Upper lobe of left lung (tissue), 6 donors: ENCODE results near the gene MMAB. TPM values are rescaled to one million over a fixed set of nuclear protein-coding genes. Genes with fewer than 3 reads are reported as not detected.

Experiments
- ATAC-seq, 2 donors: fragments of 200-7000 bp; cut with Tn5 transposase; one replicate each; pipeline ENCODE4 v1.9.1; 2022; ENCODE audit warnings: mild to moderate bottlenecking in 2 of 2, moderate library complexity in 2 of 2; ENCODE audit not compliant: low FRiP score in 2 of 2
- DNase-seq, 2 donors: peaks; one replicate each; pipeline ENCODE4 v3.0.0-alpha.2; 2019 to 2020
- H3K27ac ChIP-seq, 4 donors: fragments of 200-600 bp; sonication (generic); one replicate each; pipeline ENCODE4 v1.5.1; 2016 to 2019
- H3K27me3 ChIP-seq, 4 donors: fragments of 200-600 bp; sonication (generic); one replicate each; pipeline ENCODE4 v1.5.1; 2017 to 2019
- H3K36me3 ChIP-seq, 4 donors: fragments of 200-600 bp; sonication (generic); one replicate each; pipeline ENCODE4 v1.5.1; 2016 to 2019
- H3K4me1 ChIP-seq, 4 donors: fragments of 200-600 bp; sonication (generic); one replicate each; pipeline ENCODE4 v1.5.1; 2018 to 2019
- H3K4me3 ChIP-seq, 4 donors: fragments of 200-600 bp; sonication (generic); one replicate each; pipeline ENCODE4 v1.5.1; 2017 to 2019; ENCODE audit warnings: mild to moderate bottlenecking in 2 of 4, moderate library complexity in 1 of 4
- H3K9me3 ChIP-seq, 4 donors: fragments of 200-600 bp; sonication (generic); one replicate each; pipeline ENCODE4 v1.5.1; 2018 to 2019
- CTCF ChIP-seq, 6 experiments: fragments of 450-650 bp in 4 of 6; fragments of 200-600 bp in 2 of 6; sonication (generic) in 2 of 6; IDR thresholded peaks; one replicate each; pipeline ENCODE4 v1.5.1; 2016 to 2019; ENCODE audit warnings: antibody characterized with exemption in 6 of 6
- EP300 ChIP-seq, 4 donors: sonication (generic); formaldehyde crosslinking; IDR thresholded peaks; one replicate each; pipeline ENCODE4 v1.5.1; 2017; ENCODE audit warnings: antibody characterized with exemption in 4 of 4, control low read depth in 2 of 4
- POLR2A ChIP-seq, 4 donors: fragments of 450-650 bp; IDR thresholded peaks; one replicate each; pipeline ENCODE4 v1.5.1; 2016 to 2017; ENCODE audit warnings: antibody characterized with exemption in 4 of 4, mild to moderate bottlenecking in 2 of 4
- POLR2AphosphoS5 ChIP-seq, 2 donors: sonication (generic); formaldehyde crosslinking; IDR thresholded peaks; one replicate each; pipeline ENCODE4 v1.5.1; 2017; ENCODE audit warnings: antibody characterized with exemption in 2 of 2
- WGBS, 2 donors: methylation state at CpG; one replicate each; pipeline ENCODE4 v1.1.5; 2017 to 2018; 5-methylcytosine and 5-hydroxymethylcytosine counted together
- total RNA-seq, 6 donors: library from RNA; depleted of rRNA in 4 of 6; stranded (reverse); fragments of >200 nt in 4 of 6; gene quantifications; one replicate each; pipeline versions ENCODE4 v1.1.0 to v1.2.1, GENCODE V29; 2016 to 2021
- donor health status: DM: no; HTN: no; CAD: no; lungs with moderate emphysema.
- donor health status: DM: no; HTN: yes; CAD: no; lungs with severe emphysema.

MMAB gene
- total RNA-seq, 6 donors from 2014 or later: 14.9 to 68.8 (median 39.2) TPM

- peaks cover 0 to 6% (median 3%) of the 10 kb centered on the region in 4 donors for H3K4me1 ChIP-seq
- H3K4me3 ChIP-seq: no peak overlapping the region
- 66 to 80% methylated on average over 8 of the region's 8 CpGs for WGBS, 2 donors
- H3K9me3 ChIP-seq: no peaks in the 10 kb centered on the region
- no peak for DNase-seq
- no peaks in the 10 kb centered on the region for H3K27me3 ChIP-seq
- ATAC-seq: no peak
- H3K27ac ChIP-seq: no peak overlapping the region
- no peak for TF ChIP-seq EP300 (IDR thresholded peaks at IDR 0.05)
- H3K36me3 ChIP-seq: peaks cover 42 to 99% (median 84%) of the 10 kb centered on the region in 4 donors
Measured at GRCh38 chr12:109513051-109513450, 60.3 kb downstream of the MMAB start.

GRCh38 chr12:109512608-109513007 is 60.7 kb downstream of the MMAB start:
- Histone ChIP-seq H3K27me3 (no peaks in the 10 kb centered on the region), H3K9me3 (no peaks in the 10 kb centered on the region), H3K4me3 (no peak overlapping the region), H3K36me3 (peaks cover 37 to 99% (median 84%) of the 10 kb centered on the region in 4 donors), H3K4me1 (peaks cover 0 to 6% (median 3%) of the 10 kb centered on the region in 4 donors), H3K27ac (no peak overlapping the region)
- TF ChIP-seq CTCF (IDR thresholded peaks at IDR 0.05): no peak
- no peak for TF ChIP-seq EP300 (IDR thresholded peaks at IDR 0.05)
- TF ChIP-seq POLR2A (IDR thresholded peaks at IDR 0.05): no peak
- no peak for TF ChIP-seq POLR2AphosphoS5 (IDR thresholded peaks at IDR 0.05)
- WGBS, 2 donors: 71 to 73% methylated on average over 1 of the region's 1 CpG
- DNase-seq (no peak), ATAC-seq (no peak)

GRCh38 chr12:109510196-109510595 is 63.1 kb downstream of the MMAB start:
- peaks cover 0 to 6% (median 3%) of the 10 kb centered on the region in 4 donors for H3K4me1 ChIP-seq

GRCh38 chr12:109504068-109504467 is 69.2 kb downstream of the MMAB start:
- WGBS, 2 donors: 50 to 70% methylated on average over 1 of the region's 1 CpG
- H3K36me3 ChIP-seq: peaks cover 65 to 100% (median 94%) of the 10 kb centered on the region in 4 donors
- DNase-seq (no peak), ATAC-seq (no peak)
- H3K4me3 ChIP-seq: no peak overlapping the region
- no peak overlapping the region for H3K27ac ChIP-seq
- TF ChIP-seq EP300 (IDR thresholded peaks at IDR 0.05): no peak
- TF ChIP-seq CTCF (IDR thresholded peaks at IDR 0.05): no peak
- no peak for TF ChIP-seq POLR2AphosphoS5 (IDR thresholded peaks at IDR 0.05)
- no peak for TF ChIP-seq POLR2A (IDR thresholded peaks at IDR 0.05)
- no peaks in the 10 kb centered on the region for H3K9me3 ChIP-seq
- no peaks in the 10 kb centered on the region for H3K27me3 ChIP-seq
- H3K4me1 ChIP-seq: no peaks in the 10 kb centered on the region

More at GRCh38 chr12:109510196-109510595, 63.1 kb downstream of the MMAB start:
- TF ChIP-seq POLR2A (IDR thresholded peaks at IDR 0.05): no peak
- Histone ChIP-seq H3K27ac (no peak overlapping the region), H3K9me3 (no peaks in the 10 kb centered on the region), H3K27me3 (no peaks in the 10 kb centered on the region), H3K4me3 (no peak overlapping the region), H3K36me3 (peaks cover 39 to 99% (median 91%) of the 10 kb centered on the region in 4 donors)
- DNase-seq: peak in 1 of 2 donors; percentile 62
- WGBS, 2 donors: 89 to 93% methylated on average over 15 of the region's 15 CpGs
- ATAC-seq: no peak

Other genes with a start within 250 kb of the MMAB start
- gene MYO1H, start 225.6 kb downstream of the MMAB start, total RNA-seq: under 1 TPM in 3 of 6 donors, not detected in 3; 0.17 to 0.51 (median 0.46) TPM
- gene KCTD10, start 96.2 kb downstream of the MMAB start, total RNA-seq: 10 to 100 TPM; 50.6 to 70.2 (median 63.0) TPM
- gene UBE3B, start 95.9 kb downstream of the MMAB start, total RNA-seq: 10 to 100 TPM; 27.0 to 69.1 (median 44.7) TPM
- gene MVK, start 290 bp upstream of the MMAB start, total RNA-seq: 10 to 100 TPM; 22.2 to 56.2 (median 41.5) TPM
- gene FAM222A, start 140.3 kb upstream of the MMAB start, total RNA-seq: 1 to 10 TPM; 1.0 to 7.3 (median 3.7) TPM